Measurements from ENCODE around the gene CHST10.
"Not testable (repeated sequence)": the region's sequence is repeated elsewhere in the genome, so short reads cannot be mapped to it uniquely, and the experiment has no call there.

Gene CHST10, protein sequence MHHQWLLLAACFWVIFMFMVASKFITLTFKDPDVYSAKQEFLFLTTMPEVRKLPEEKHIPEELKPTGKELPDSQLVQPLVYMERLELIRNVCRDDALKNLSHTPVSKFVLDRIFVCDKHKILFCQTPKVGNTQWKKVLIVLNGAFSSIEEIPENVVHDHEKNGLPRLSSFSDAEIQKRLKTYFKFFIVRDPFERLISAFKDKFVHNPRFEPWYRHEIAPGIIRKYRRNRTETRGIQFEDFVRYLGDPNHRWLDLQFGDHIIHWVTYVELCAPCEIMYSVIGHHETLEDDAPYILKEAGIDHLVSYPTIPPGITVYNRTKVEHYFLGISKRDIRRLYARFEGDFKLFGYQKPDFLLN

DNA sequence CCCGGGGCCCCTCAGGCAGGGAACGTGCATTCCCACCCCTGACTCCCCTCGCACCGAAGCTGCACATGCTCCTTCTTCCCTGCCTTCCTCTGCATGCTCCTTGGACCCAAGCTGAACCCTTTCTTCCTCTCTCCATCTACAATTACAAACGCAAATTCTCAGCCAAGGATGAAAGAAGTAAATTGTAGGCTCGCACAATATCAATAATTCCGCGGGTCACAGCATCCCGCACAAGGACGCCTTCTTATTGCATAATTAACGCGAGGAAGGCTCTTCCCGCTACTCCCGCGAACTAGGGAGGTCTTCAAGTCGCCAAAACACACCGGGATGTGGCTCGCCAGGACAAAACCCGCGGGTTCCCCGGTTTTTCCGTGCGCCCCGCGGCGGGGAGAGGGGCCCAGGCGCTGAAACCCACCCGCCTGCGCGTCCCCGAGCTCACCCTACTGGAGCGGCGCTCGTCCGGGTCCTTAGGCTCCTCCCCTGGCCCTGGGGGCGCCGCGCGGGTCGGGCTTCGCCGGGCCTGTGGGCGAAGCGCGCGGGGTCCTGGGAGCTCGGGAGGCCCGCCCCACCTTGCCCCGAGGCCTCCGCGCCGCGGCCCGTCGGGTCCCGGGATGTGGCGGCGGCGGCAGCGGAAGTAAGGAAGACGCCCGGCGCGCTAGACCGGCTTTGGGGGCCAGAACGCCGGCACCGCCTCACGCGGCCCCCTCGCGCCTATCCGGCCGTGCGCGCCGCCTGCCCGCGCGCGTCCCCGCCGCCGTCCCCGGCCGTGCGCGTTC is at the start of gene CHST10:
Gene CHST10 (minus strand): TSS at position 734 of the 776 bp plus-strand sequence. CDS start 10,993 bp downstream, outside the sequence.
- peak; percentile 47 for DNase-seq (ENCODE audit: low read depth)

DNA sequence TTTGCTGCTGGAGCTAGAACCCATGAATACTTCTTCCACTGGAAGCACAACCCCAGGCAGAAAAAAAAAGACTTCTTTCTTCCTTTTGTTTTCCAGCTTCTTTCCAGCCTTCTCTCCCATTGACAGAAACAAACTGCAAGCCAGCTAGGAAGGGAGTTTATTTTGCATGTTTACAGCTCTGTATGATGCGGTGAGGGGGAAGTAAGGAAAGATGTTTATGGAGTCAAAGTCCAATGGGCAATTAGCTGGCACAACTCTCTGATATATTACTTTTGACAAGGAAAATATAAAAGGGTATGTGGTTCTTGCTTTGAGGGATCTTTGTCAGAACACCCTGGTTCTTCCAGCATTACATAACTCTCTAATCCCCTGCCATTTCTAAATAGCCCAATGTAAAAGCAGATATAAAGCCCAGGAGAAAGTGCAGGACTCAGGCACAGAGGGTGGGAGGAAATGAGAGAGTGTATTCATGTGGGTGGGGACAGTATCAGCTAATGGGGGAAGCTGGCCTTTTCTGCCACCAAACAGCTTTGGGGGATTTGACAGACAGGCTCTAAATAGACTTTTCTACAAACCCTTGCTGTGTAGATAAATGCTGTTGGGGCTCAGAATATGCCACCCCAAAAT is 43.5 kb upstream of the CHST10 start:
- DNase-seq (ENCODE audit: low read depth) = no peak

DNA sequence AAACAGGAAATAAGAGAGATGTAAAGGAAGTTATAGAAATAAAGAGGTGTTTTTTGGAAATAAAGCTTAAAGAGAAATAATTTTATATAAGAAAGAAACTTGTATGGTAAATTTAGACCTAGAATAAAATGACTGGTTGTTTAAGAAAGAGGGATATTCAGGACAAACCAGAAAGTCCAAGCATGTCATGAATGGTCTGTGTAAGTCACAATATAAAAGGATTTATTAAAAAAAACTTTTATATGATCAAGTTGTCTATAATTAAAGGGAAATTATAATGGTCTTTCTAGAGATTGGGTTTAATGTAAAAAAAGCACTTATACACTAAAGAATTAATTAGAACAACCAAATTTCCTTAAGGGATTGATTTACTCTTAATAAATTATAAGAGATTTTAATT is 38.9 kb upstream of the CHST10 start:
- not testable (repeated sequence) for DNase-seq (ENCODE audit: low read depth)

DNA sequence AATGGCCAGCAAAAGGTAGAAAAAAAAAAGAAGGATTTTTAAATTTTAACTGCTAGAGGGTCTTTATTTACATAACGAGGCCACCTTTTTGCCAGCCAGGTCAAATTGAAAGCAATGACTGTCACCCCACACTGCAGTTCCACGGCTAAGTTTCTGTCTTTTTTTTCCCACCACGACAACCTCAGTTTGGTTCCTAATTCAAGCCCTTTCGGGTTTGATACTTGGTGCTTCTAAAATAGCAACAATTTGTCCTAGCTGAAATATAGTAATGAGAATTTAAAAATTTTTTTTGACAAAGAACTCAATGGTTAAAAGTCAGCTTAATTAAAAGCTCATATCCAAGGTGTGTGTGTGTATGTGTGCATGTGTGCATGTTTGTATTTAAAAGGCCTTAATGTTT is 36.4 kb upstream of the CHST10 start:
- DNase-seq (ENCODE audit: low read depth) = no peak

DNA sequence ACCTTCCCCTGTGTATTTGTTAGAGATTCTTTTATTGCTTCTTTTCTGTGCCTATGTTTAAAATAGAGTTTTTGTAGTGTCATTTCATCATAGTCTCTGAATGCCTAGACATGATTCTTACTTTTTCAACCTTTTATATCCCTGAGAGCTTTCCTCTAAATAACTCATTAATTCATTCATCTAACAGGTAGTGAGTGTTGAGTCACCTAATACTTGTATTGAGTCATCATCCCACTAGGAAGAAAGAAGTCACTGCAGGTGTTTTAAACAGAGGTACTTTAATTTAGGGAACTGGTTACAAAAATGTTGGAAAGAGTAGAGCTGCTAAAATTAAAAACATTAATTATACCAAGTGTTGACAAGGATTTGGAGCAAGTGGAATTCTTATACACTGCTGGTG is 34.3 kb upstream of the CHST10 start:
- no peak for DNase-seq (ENCODE audit: low read depth)

DNA sequence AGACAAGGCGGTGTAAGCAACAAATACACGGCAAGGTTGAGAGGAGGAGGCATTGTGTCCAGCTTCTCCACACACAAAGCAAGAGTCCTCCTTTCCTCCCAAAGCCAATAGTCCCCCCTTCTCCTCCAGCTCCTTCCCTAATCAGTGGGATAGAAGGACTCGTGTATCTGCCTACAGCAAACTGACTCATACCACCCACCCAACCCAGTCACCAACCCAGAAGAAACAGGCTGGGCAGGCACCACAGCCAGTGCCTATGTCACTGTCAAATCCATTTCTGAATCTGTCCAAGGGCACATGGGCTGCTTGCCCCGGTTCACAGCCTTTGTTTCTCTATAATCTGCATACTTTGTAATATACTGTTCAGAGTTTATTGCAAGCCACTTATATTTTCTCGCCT is 33.6 kb upstream of the CHST10 start:
- no peak for DNase-seq (ENCODE audit: low read depth)

DNA sequence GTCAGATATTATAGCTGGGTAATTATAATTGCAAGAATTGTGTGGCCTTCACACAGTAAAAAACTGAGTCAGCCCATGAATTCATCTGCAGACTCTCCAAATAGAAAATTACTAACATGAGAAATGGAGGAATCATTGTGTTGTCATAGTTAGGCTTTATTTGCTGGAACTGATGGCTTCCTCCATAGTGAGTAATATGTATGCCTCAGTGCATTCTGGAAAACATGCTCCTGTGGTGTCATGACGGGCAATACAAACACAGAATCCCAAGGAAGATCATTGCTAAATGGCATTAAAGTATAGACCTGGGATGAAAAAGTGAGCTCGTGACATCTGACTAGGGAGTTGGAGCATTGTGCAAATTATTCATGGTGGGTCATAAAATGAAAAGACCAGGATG is 29.2 kb upstream of the CHST10 start:
- no peak for DNase-seq (ENCODE audit: low read depth)

DNA sequence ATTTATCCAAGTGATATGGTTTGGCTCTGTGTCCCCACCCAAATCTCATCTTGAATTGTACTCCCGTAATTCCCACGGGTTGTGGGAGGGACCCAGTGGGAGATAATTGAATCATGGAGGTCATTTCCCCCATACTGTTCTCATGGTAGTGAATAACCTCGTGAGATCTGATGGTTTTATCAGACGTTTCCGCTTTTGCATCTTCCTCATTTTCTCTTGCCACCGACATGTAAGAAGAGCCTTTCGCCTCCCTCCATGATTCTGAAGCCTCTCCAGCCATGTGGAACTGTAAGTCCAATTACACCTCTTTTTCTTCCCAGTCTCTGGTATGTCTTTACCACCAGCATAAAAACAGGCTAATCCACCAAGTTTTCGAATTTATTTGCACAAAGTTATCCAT is 20.3 kb upstream of the CHST10 start:
- no peak for DNase-seq (ENCODE audit: low read depth)

DNA sequence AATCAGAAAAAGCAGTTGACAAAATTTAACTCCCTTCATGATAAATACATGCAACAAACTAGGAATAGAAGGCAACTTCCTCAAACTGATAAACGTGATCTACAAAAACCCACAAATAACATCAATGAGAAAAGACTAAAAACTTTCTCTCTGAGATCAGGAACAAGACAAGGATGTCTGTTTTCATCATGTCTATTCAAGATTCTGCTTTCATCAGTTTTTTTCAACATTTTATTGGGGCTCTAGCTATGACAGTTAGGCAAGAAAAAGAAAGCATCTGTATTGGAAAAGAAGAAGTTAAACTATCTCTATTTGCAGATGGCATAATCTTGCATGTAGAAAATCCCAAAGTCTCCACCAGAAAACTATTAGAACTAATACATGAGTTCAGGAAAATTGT is 12.3 kb upstream of the CHST10 start:
- DNase-seq (ENCODE audit: low read depth) = no peak

DNA sequence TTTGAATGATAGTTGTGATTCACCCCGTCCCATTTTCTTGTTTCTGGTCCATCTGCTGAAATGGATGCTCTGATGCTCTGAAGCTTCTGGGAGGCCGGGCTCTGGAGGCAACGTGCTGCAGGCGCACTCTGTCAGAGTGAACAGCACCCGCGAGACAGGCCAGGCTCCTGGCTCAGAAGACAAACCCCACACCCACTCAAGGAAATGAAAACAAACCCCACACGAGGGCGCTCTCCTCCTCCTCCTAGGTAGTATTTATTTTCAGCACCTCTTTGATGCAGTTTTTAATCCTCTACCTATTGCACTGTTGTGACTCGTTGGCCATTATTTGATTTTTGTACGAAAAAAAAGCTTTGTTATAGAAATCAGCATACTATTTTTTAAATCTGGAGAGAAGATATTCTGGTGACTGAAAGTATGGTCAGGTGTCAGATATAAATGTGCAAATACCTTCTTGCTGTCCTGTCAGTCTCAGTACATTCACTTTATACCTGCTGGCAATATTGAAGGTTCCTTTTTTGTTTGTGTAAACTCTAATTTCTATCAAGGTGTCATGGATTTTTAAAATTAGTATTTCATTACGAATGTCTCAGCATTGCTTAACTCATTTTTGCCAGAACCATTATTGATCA is 10.3 kb upstream of the CHST10 start:
- DNase-seq (ENCODE audit: low read depth) = peak; percentile 24

DNA sequence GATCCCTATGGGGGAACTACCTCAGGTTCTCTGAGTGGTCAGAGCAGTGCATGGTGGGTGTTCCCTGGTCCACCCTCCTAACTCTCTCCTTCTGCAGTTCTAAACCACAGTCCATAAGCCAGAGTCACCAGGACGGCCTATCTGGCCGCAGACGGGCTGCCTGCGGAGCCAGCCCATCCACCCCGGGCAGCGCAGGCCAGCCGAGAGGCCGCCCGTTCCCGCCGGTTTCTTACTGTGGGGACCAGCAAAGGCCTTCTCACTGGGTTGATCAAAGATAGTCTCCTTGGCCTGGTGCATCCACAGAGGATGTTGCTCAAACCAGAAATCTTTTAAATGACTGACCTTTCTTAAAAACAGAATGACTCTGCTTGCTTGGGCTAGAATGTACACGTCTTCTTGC is 9.6 kb upstream of the CHST10 start:
- DNase-seq (ENCODE audit: low read depth) = no peak

DNA sequence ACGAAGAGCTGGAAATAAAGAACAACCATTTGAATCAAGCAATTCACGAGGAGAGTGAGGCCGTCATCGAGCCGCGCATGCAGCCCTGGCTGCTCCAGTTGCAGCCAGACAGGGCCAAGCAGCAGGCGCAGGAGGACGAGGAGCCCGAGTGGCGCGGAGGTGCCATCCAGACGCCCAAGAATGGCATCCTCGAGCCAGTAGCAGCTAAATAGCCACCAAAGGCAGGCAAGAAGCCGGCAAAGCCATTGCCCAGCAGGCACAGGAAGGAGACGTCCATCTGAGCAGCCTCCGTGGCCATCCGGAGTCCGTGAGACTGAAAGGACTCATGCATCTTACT is 8.9 kb upstream of the CHST10 start:
- DNase-seq (ENCODE audit: low read depth) = no peak

DNA sequence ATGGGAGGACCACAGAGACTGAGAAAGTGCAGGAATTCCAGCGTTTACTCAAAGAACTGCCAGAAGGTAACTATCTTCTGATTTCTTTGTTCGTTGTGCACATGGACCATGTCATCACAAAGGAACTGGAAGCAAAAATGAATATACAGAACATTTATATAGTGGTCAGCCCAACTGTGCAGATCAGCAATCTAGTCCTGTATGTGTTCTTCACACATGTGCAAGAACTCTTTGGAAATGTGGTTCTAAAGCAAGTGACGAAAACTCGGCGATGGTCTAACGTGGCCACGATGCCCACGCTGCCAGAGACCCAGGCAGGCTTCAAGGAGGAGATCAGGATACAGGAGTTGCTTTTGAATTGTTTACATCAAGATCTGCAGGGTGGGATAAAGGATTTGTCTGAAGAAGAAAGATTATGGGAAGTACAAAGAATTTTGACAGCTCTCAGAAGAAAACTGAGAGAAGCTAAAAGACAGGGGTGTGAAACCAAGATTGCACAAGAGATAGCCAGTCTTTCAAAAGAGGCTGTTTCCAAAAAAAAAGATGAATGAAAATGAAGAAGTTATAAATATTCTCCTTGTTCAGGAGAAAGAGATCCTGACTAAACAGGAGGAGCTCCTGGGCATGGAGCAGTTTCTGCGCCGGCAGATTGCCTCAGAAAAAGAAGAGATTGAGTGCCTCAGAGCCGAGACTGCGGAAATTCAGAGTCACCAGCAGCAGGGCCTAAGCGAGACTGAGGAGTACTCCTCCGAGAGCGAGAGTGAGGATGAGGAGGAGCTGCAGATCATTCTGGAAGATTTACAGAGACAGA is 8.3 kb upstream of the CHST10 start:
- no peak for DNase-seq (ENCODE audit: low read depth)

DNA sequence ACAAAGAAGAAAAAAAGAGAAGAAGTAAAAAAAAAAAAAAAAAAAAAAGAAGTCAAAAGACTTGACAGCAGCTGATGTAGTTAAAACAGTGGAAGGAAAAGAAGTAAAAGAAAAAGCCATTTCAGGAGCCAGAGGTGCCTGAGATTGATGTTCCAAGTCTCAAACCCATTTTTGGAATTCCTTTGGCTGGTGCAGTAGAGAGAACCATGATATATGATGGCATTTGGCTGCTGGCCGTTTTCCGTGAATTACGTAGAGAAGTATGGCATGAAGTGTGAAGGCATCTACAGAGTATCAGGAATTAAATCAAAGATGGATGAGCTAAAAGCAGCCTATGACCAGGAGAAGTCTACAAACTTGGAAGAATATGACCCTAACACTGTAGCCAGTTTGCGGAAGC is 7.6 kb upstream of the CHST10 start:
- no peak for DNase-seq (ENCODE audit: low read depth)

DNA sequence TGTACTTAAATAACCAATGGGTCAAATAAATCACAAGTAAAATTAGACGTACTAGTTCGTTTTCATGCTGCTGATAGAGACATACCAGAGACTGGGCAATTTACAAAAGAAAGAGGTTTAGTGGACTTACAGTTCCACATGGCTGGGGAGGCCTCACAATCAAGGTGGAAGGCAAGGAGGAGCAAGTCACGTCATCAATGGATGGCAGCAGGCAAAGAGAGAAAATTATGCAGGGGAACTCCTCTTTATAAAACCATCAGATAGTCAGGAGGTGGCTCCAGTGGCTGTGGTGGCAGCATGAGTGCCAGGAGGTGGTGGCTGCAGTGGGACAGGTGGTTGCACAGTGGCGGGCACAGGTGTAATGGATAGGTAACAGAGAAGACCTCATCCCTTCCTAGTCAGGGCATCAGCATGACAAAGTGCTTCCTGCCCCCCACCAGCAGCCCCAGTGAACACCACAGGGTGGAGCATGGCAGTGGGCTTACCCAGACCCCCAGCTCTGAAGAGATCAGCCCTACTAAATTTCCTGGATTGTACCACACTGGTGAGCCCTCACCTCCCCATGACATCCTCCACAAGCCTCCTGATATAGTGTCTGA is 6.9 kb upstream of the CHST10 start:
- no peak for DNase-seq (ENCODE audit: low read depth)

DNA sequence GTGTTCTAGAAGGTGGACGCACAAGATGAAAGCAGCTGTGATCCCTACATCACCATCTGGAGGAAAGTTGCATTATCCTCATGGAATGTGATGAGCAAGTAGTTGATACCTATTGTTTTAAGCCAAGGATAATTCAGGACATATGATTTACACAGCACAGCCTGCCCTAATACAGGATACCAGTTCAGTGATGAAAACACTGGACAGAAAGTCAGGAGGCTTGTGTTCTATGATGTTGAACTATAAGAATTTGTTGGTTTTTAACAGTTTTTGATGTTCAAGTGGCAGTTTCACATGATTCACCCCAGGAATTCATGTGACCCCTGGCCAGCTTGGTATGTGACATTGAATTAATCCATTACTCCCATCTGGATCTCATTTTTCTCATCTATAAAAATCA is 6.2 kb upstream of the CHST10 start:
- no peak for DNase-seq (ENCODE audit: low read depth)

DNA sequence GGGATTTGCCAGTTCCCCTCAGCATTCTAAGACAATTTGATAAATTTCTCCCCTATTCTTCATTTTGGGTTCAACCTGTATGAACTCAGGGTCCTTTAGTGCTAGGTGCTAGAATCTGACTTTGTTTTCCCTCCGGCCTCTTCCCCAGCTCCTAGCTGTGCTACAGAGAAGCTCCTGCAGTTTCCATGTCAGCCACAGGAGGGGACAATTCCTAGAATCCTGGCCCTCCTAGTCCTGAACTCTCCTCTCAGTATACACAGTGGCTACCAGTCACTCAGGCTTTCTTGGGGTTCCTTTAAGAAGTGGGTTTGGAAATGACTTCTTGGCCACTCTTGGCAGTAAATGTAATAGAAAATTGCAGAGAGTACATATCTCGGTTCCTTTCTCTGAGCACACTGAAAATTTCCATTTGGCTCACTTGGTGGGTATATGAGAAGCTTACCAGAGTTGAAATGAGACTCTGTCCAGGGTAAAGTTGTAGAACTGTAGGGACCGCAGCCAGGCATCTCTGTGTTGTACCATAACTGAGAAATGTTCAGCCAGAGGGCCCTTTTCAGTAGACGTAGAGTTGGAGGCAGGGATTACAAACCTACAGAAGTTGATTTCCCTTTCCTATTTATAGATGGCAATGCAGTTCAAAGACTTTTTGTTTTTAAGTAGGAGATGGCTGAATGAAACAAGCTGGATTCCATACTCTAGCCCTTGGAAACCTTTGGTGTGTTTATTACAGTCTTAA is 5.0 kb upstream of the CHST10 start:
- DNase-seq (ENCODE audit: low read depth) = no peak

DNA sequence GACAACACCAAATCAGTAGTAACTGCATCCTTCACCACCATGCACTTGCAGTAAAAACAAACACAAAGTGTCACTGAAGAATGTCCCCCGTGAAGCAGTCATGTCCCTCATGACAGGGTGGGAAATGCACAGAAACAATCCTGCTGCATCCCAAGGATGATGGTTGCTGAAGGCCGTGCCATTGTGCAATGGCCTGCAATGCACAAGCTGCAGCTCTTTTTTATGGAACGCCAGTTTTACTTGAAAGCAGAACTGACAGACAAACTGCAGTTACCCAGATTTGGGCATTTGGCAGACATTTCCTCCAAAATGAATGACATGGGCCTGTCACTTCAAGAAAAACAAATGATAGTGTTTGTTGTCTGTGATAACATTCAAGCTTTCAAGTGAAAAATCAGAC is 2.4 kb upstream of the CHST10 start:
- DNase-seq (ENCODE audit: low read depth) = no peak

DNA sequence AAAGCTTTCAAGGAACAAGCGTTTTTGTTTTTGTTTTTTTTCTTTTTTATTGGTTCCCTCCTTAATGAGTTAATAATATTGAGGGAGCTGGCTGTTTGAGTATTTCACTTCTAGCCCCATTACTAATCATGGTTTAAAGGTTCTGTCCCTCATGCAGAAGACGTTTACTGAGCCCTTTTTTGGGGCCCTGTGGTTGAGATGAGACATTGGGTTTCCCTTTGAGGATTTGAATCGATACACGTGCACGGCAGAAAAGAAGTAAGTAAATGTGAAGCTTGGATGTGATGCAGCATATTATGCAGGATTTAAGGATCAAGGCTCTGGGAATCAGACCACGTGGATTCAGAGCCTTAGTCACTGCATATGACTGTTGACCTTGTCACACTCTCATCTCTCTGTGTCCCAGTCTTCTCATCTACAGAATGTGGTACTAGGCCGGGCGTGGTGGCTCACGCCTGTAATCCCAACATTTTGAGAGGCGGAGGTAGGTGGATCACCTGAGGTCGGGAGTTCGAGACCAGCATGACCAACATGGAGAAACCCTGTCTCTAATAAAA is 1.0 kb upstream of the CHST10 start:
- no peak for DNase-seq (ENCODE audit: low read depth)

DNA sequence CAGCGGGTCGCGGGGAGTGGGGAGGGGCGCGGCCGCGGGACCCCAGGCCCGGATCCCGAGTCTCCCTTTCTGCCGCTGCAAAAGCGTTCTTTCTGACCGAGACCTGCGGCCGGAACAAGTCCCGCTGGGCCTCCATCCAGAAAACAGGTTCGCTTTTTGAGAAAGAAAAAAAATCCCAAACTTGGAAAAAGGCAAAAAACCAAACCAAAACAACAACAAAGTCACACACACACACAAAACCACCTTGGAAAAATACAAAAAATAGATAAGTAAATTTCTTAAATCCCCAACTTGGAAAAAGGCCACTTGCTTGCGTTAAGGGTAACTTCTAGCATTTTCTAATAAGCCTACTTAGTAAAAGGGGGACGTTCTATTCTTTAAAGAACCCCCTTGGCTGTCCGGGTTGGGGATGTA is 250 bp upstream of the CHST10 start:
- no peak for DNase-seq (ENCODE audit: low read depth)

Measured in stimulated activated CD8-positive, alpha-beta memory T cell treated with anti-CD3 and anti-CD28 coated beads, Interleukin-15, amount 100 ng/mL, for 24 hours (primary cell).